Measurements from ENCODE around the gene GSTM1.
"Not testable (repeated sequence)": the region's sequence is repeated elsewhere in the genome, so short reads cannot be mapped to it uniquely, and the experiment has no call there.

The GSTM1 gene

DNA sequence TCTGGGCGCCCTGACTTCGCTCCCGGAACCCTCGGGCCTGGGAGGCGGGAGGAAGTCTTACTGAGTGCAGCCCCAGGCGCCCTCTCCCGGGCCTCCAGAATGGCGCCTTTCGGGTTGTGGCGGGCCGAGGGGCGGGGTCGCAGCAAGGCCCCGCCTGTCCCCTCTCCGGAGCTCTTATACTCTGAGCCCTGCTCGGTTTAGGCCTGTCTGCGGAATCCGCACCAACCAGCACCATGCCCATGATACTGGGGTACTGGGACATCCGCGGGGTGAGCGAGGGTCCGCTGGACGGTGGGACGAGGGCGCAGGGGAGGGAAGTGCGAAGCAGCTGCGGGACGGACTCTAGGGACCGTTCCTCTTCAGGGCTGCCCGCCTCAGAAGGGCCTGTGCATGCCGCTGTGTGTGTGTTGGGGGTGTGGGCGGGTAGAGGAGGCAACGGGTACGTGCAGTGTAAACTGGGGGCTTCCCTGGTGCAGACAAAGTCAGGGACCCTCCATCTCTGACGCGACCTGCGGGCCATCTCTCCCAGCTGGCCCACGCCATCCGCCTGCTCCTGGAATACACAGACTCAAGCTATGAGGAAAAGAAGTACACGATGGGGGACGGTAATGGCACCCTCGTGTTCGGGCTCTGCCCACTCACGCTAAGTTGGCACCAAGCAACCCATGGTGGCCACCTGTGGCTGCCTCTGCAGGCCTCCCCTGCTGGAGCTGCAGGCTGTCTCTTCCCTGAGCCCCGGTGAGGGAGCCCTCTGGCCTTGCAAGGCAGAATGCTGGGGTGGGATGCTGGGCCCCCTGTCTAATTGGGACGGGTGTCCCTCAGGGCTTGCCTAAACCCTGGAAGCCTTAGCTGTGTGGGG, at the start of gene GSTM1:
TSS of gene GSTM1 (plus strand) at position 177 of the 859 bp plus-strand sequence. CDS start at position 234, 57 bp downstream.
- no peak for DNase-seq

DNA sequence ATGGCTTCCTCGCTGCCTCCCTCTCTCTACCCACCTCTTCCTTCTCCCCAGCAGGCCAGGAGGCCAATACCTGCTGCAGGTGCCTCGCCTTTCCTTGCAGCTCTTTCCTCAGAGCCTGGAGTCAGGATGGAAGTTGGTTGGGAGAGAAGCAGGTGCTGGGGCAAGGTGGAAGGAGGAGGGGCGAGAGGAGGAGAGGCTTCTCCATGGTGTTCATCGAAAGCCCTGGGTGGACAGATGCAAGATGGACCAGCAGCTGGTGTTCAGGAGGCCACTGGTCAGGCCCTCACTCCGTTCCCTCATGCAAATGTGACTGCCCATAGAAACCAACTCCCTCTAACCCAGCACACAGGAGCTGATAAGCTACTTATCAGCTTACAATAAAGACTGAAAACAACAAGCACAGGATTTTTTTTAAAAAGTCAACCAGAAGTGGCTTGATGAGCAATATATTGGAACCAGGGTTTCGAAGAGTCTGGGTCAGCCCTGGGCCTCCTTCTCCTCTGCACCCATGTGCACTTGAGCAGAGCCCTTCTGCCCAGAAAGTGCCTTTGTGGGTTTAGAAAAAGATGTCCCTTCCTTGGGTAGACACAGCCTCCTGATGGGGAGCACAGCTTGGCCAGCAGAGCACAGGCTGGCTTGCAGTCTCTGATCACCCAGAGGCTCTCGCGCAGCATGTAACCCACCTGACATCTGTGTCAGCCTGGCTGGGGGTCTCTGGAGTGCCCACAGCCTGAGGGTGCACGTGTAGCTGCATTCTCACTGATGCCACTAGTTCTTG, 48.4 kb upstream of the GSTM1 start:
- DNase-seq, result no peak

DNA sequence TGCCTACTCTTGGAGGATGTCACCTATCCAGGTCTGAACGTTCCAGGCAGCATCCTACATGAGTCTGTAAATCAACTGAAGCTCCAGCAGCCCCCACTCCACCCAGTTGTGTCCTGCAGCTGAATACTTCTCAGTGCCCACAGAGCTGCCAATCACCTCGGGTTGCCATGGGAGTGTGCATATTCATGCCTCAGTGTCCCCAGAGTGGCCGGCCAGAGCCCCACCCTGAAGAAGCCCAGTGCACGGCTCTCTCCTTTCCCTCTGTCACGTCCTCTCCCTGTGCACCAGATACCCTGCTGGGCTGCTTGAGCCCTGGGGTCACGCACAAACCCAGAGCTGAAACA, 47.8 kb upstream of the GSTM1 start:
- DNase-seq, result no peak

DNA sequence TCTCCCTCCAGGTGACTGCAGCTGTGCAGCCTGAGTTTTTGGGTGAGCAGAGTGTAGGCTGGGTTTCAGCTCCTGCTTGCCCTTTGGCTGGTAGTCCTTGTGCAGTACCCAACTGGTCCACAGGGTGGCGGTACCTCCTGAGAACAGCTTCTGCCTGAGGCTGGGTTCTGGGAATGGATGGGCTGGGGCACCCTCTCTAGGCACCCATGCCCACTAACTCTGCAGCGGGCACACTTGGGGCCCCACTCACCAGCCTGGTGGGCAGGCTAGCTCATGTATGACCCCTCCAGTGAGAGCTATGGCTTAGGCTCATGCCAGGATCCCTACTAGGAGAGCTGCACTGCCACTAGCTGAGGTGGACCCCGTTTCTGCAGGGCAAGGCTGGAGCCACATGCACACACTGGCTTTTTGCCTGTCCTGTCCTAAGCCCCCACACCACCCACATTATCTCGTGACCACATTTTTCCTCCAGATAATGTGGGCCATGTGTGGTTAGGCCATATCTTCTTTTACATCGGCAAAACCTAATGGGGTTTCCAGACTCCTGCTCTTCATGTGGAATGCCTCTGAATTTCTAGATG, 47.2 kb upstream of the GSTM1 start:
- DNase-seq, result no peak

DNA sequence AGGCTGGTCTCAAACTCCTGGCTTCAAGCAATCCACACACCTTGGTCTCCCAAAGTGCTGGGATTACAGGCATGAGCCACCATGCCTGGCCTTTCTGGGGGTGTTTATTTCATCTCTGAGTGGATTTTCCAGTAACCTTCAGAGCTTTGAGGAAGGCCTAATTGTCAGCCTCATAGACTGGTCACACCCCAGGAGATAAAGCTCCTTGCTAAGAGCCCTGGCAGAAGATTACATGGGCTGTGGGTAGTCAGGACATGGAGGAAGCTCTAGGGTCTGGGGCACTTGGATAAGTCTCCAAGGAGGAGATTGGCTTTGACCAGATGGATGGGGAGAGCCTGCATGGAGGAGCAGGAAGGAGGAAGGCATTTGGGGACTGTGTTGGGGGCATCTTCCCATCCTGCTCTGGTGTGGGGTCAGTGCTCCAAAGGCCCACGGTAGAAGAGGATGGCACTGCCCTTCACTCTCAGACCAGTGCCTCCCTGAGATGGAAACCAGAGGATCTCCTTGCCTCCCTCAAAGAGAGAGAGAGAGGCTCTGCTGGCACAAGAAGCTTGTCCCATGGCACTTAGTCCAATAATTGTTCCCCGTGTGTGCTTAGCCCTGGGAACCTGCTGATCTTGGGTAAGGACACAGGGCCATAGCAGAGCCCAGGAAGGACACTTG, 46.4 kb upstream of the GSTM1 start:
- no peak for DNase-seq

DNA sequence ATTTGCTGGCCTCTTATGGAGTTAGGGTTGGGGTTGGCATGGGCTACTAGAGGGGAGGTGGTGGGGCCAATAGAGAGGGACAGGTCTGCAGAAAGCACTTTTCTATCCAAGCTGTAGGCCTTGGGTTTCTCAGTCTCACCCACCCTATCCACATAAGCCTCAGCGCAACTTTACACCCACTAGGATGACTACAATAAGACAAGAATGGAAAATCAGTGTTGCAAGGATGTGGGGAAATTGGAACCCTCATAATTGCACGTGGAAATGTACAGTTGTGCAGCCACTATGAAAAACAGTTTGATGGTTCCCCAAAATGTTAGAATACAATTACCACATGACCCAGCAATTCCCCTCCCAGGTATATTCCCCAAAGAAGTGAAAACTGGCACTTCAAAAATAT, 45.8 kb upstream of the GSTM1 start:
- no peak for DNase-seq

DNA sequence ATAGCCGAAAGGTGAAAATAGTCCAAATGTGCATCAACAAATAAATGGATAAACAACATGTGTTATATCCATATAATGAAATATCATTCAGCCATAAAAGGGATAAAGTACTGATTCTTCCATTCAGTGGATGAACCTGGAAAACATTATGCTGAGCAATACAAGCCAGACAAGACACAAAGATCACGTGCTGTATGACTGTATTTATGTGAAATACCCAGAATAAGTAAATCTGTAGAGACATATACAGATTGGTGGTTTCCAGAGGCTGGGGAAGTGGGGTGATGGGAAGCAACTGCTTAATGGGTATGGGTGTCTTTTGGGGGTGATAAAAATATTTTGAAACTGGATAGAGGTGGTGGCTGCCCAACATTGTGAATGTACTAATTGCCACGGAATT, 45.0 kb upstream of the GSTM1 start:
- DNase-seq, result no peak

DNA sequence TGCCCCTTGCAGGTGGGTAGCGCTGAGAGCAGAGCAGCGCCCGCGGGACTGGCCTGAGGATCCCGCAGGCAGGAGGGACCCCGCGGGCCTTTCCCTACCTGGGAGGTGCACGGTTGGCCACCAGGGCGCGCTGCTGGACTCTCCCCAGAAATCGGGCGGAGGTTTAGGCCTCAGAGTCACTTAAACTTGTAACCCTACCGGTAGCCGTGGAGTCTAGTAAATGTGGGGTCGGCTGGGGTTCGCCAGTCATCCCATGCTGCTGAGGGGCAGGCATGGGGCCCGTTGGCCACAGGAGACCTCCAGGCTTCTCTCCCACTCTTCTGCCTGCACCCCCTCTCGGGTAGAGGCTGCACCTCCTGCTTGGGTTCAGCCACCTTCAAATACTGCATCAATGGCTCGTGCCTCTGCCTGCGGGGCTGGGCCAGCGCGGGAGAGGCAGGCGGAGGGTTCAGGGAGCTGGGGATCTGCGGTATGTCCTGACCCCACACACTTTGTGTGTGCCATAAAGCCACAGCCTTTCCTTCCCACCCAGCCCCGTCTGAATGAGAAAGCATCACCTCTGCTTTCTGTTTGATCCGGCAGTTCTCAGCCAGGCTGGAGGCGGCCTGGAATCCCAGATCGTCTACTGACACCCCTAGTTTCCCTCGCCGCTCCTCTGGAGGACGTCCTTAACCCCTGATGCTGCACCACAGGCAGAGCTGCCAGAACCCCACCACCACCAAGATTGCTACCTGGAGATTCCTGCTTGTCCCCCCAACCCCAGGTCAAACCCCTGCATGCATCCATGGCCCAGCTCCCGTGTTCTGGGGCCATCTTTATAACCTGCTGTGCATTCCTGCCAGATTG, 44.0 kb upstream of the GSTM1 start:
- DNase-seq, result no peak

DNA sequence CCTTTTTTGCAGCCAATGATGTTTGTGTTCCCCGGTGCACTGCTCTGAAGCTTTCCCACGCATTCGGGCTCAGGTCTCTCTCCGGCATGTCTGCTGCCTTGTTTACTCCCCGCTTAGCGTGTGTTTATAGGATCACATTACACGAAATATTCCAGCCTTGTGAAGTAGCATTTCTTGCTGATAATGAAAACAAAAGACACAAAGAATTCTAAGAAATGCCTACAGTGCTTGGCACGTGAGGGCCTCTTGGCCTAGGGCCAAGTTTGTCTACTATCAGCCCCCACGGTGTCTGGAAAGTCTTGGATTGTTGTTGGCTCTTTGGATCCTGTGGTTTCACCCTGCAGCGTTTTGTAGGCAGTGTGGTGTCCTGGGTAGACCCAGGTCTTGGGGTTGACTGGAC, 42.9 kb upstream of the GSTM1 start:
- no peak for DNase-seq

DNA sequence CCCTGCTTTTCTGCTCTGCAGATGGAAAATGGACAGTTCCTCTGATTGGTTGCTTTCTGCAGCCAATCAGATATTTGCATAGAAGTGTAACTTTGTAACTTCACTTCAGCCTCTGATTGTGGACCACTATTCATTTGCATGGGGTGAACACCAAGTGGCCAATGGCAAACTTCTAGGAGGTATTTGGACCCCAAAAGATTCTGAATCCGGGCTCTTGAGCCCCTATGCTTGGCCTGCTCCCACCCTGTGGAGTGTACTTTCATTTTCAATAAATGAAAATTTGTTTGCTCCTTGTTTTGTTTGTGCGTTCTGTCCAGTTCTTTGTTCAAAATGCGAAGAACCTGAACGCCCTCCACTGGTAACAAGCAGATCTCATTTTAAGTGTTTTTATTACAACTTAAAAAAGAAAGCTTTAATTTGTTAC, 38.1 kb upstream of the GSTM1 start:
- no peak for DNase-seq

DNA sequence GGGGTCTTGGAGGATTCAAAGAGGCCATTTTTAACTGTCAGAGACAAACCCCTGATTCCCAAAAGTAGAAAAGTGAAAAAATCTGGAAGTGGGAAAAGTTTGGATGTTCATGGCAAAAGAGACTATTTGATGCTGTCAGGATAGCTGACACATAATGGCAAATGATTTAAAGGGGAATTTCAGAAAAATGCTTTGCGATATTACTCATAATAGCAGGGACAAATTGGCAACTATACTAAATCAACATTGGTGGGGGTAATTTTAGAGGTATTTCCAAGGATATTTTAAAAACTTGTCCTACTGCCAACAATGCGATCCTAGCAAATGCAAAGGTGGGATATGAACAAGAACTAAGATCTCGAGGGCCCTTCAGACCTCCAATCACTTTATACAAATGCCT, 37.0 kb upstream of the GSTM1 start:
- no peak for DNase-seq

DNA sequence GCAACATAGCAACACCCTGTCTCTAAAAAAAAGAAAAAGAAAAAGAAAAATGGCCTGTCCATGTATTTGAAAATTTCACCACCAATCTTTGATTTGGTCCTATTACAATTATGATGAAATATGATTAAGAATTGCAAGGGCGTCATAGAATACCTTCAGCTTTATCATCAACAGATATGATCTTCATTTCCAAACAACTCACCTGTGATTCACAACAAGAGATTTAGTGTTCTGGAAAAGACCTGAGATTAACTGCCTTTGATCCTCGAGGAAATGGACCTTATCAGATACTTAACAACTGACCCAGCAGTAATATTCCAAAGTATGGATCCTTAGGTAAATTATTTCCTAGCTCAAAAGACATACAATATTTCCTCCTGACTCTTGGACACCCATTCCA, 35.2 kb upstream of the GSTM1 start:
- DNase-seq, result no peak

DNA sequence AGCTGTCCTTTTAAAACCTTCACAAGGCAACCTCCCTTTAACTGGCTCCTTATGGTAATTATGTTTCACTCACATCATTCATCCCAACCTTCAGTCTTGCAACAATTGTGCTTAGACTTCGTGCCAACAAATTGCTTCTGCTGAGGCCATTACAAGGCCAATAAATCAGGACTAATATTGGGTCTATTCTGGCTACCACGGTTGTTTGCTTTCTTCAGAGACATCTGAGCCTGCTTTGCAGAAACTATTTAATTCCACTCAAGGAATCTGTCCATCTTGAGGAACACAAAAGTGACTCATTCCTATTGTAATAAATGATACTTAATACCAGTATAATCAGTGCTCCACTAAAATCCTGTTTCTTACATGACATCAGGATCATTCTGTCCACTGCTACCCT, 34.3 kb upstream of the GSTM1 start:
- DNase-seq, result no peak

DNA sequence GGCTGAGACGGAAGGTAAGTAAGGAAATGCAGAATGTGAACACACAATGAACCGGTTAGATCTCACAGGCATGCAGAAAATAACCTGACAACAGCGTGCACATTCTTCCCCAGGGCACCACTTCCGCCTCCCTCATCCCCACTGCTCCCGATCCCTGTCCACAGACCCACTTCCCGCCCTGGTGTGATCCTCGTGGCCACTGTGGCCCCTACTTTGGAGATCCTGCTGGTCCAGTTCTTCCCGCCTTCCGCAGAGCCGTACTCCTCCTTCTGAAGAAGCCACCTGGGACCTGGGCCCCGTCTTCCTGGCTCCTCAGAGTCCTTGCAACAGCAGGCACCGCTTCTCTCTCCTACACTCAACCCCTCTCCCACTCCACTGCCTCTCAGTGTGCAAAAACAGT, 33.1 kb upstream of the GSTM1 start:
- no peak for DNase-seq

DNA sequence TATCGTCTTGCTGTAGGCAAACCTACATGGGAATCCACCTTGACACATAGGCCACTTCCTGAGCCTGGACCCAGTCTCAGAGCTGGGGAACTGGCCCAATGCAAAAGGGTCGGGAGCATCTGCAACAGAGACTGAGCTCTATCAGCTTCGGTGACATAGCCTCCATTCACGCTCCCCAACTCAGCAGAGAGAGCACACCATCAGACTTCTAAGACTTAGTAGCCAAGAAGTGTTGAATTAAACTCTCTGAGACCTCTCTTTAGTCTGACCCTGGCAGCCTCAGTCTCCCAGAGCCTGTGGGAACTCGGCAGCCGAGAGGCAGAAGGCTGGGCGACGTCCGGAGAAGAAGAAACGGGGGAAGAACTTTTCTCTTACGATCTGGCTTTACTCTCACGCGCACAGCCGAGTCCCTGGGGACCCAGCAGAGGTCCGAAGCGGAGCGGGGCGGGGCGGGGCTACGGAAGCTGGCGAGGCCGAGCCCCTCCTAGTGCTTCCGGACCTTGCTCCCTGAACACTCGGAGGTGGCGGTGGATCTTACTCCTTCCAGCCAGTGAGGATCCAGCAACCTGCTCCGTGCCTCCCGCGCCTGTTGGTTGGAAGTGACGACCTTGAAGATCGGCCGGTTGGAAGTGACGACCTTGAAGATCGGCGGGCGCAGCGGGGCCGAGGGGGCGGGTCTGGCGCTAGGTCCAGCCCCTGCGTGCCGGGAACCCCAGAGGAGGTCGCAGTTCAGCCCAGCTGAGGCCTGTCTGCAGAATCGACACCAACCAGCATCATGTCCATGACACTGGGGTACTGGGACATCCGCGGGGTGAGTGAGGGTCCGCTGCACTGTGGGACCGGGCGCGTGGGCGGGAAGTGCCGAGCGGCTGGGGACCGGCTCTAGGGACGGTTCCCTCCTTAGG, 31.8 kb upstream of the GSTM1 start, which contains the start of gene GSTM4:
TSS of gene GSTM4 (plus strand) at position 485 of the 905 bp plus-strand sequence. CDS start at position 776, 291 bp downstream.
- DNase-seq, result peak; percentile 29

DNA sequence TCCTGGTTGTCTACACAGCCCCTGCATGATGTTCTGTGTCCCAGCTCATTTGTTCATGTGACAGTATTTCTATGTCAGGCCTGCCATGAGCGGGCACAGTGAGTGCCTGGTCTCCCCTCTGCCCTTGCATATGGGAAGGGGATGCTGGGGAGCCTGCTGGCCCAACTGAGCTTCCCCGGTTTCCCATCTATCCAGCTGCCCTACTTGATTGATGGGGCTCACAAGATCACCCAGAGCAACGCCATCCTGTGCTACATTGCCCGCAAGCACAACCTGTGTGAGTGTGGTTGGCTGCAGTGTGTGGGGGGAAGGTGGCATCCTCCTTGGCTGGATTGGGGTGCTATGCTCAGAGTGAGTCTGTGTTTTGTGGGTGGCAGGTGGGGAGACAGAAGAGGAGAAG, 30.2 kb upstream of the GSTM1 start:
- no peak for DNase-seq

DNA sequence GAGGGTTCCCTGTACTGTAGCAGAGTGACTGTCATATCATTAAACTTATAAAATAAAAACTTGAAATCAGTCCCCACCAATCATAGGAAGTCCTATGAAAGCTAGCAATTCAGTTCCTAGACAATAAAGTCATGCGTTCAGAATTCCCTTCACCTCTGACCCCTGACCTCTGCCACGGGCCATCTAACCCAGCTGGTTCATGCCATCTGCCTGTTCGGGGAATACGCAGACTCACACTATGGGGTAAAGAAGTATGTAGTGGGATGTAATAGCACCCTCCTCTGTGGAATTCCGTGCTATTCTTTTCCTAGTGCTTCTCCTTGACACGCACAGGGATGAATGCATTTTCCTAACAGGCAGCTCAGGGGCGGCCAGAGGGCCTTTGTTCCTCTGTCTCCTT, 29.6 kb upstream of the GSTM1 start:
- no peak for DNase-seq

DNA sequence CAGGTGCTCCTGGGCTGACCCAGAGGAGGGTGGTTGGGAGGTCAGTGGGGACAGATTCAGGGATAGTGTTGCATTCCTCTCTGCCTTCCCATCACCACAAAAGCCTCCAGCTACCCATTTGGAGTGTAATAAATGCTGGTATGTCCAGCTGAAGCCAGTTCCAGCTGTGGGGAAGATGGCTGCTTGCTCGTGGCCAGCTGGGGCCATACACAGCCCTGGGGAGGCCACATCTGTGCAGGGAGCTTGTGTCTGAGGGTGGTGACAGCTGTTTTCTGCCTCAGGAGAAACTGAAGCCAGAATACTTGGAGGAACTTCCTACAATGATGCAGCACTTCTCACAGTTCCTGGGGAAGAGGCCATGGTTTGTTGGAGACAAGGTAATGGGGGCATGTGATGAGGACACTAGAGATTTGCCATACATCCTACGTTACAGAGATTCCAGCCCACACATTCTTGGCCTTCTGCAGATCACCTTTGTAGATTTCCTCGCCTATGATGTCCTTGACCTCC, 29.0 kb upstream of the GSTM1 start:
- DNase-seq, result no peak

DNA sequence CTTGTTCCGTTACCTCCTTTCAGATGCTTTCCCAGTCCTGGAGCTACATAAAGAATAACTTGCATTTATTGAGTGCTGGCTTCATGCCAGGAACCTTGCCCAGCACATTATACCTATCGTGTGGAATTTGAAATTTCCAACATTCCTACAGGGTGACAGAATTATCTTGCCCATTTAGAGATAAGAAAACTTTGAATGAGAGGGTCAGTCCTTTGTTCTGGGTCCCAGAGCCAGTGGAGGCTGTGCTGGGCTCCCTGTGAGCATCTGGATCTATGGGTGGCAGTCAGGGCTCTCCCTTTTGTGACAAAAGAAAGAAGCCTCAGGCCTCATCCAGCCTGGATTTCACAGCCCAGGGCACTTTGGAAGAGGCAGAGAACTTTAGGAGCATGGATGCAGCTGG, 28.5 kb upstream of the GSTM1 start:
- DNase-seq, result no peak

DNA sequence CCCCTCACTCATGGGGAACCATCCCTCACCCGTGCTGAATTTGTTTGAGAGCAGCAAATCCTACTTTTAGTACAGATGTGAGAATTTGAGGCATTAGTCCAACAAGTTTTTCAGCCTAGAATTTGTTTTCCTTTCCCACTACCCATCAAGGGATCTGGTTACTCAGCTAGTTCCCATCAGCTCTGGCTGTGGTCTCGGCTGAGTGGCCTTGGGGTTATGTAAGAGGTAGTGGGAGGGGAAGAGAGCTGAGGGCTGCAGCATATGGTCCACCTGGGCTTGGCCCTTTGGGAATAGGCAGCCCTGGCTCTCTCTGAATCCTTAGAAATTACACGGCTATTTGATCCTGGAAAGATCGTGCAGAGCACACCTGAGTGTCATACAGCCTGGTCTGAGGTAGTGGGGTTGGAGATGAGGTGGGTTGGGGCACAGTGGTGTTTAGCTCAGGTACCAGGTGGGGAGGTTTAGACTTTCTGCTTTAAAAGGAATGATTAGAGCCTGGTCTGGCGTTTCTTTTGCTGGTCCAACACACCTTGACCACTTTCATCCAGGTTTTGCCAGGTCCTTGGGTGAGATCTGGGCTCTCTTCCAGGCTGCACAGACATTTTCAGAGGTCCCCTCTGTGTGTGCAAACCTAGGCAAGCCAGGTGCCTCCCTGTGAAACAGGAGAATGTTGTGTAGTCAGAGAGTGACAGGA, 27.5 kb upstream of the GSTM1 start:
- DNase-seq, result no peak

DNA sequence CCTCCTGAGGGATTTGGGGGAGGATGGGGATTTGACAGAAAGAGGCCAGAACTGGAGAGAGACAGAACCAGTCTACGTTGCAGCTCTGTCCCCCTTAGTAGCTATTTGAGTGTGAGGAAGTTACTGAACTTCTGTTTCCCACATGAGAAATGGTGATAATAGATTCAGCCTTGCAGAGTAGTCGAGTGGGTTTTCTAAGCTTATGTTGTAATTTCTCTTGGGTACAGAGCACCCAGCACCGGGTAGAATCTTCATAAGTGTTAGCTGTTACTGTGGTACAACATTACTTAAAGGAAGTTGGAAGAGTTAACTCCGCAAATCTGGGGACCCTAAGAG, 27.0 kb upstream of the GSTM1 start:
- DNase-seq, result not testable (repeated sequence)

Measured in NCI-H1436 treated with DMSO at 0.1 percent for 48 hours (cell line).